RWPE2 (cell line): Measurements from ENCODE around the gene DAAM1.

Source experiments
- ATAC-seq: fragments of 200-7000 bp; cut with Tn5 transposase; 3 replicates; pipeline ENCODE4 v1.9.1; 2021; ENCODE audit warnings: low read depth
- DNase-seq: peaks from one replicate; pipeline ENCODE4 v3.0.0-alpha.2; 2020; ENCODE audit warnings: low spot score
- H3K27ac ChIP-seq: fragments of 450-650 bp; 2 replicates; pipeline ENCODE4 v1.5.1; 2017; ENCODE audit warnings: mild to moderate bottlenecking; ENCODE audit not compliant: poor library complexity, severe bottlenecking
- H3K27me3 ChIP-seq: fragments of 250-450 bp; sonication (Bioruptor Pico); 2 replicates; pipeline ENCODE4 v1.5.1; 2021; ENCODE audit warnings: mild to moderate bottlenecking, moderate library complexity; ENCODE audit not compliant: insufficient read depth, poor library complexity, severe bottlenecking
- H3K36me3 ChIP-seq: fragments of 250-450 bp; sonication (Bioruptor Pico); 2 replicates; pipeline ENCODE4 v1.5.1; 2020; ENCODE audit warnings: low read depth, mild to moderate bottlenecking, moderate library complexity
- H3K4me1 ChIP-seq: fragments of 250-450 bp; sonication (Bioruptor Pico); 2 replicates; pipeline ENCODE4 v1.5.1; 2021; ENCODE audit warnings: mild to moderate bottlenecking, moderate library complexity; ENCODE audit not compliant: insufficient read depth, poor library complexity, severe bottlenecking
- H3K4me3 ChIP-seq: fragments of 250-450 bp; sonication (Bioruptor Pico); 2 replicates; pipeline ENCODE4 v1.5.1; 2021; ENCODE audit warnings: mild to moderate bottlenecking, moderate library complexity; ENCODE audit not compliant: severe bottlenecking
- H3K9me3 ChIP-seq: fragments of 250-450 bp; sonication (Bioruptor Pico); 2 replicates; pipeline ENCODE4 v1.5.1; 2021; ENCODE audit warnings: mild to moderate bottlenecking, moderate library complexity; ENCODE audit not compliant: severe bottlenecking
- TF ChIP-seq, protein P1 (sequence below): fragments of 450-650 bp; IDR thresholded peaks from one replicate; pipeline ENCODE4 v1.5.1; 2017; ENCODE audit warnings: mild to moderate bottlenecking, moderate library complexity; ENCODE audit not compliant: poor library complexity, severe bottlenecking

DAAM1 gene

DNA sequence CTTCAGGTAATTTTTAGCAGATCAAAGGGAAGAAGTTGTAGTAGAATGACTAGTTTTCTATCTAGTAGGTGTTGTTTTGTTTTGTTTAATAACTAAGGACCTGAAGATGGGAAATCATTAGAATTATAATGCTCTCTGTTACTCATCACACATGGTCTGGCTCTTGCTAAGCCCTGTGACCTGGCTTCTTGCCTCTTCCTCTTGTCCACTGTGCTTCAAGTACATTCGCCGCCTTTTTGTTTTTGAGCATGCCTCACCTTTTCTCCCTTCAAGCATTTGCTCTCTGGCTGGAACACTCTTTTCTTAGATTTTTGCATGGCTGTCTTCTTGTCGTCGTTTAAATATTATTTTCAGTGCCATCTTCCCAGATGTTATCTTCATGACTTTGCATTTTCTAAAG lies 47.7 kb downstream of the DAAM1 start:
- DNase-seq: no peak
- Histone ChIP-seq H3K4me1 (no peaks in the 10 kb centered on the region), H3K27ac (no peak overlapping the region), H3K9me3 (no peaks in the 10 kb centered on the region), H3K27me3 (no peaks in the 10 kb centered on the region), H3K4me3 (no peak overlapping the region), H3K36me3 (no peaks in the 10 kb centered on the region)
- TF ChIP-seq, protein P1, sequence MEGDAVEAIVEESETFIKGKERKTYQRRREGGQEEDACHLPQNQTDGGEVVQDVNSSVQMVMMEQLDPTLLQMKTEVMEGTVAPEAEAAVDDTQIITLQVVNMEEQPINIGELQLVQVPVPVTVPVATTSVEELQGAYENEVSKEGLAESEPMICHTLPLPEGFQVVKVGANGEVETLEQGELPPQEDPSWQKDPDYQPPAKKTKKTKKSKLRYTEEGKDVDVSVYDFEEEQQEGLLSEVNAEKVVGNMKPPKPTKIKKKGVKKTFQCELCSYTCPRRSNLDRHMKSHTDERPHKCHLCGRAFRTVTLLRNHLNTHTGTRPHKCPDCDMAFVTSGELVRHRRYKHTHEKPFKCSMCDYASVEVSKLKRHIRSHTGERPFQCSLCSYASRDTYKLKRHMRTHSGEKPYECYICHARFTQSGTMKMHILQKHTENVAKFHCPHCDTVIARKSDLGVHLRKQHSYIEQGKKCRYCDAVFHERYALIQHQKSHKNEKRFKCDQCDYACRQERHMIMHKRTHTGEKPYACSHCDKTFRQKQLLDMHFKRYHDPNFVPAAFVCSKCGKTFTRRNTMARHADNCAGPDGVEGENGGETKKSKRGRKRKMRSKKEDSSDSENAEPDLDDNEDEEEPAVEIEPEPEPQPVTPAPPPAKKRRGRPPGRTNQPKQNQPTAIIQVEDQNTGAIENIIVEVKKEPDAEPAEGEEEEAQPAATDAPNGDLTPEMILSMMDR: no peak
- ATAC-seq: no peak

DNA sequence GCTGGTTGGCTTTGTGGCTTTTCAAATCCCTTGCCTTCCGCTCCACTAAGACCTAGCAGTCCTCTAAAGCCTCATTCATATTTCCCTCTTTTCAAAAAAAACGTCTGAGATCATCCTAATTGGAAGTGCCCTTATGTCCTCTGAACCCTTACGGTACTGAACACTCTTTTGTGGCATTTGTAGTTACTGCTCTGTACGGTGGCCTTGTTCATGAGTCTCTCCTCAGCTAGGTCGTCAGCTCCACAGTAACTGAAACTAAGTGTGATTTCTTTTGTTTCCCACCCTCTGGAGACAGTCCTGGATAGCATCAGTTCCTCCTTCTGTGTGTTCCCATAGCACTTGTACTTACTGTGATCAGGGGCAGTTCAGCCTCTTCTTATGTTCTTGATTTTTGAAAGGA lies 49.7 kb downstream of the DAAM1 start:
- no peak for DNase-seq
- no peak for ATAC-seq

DNA sequence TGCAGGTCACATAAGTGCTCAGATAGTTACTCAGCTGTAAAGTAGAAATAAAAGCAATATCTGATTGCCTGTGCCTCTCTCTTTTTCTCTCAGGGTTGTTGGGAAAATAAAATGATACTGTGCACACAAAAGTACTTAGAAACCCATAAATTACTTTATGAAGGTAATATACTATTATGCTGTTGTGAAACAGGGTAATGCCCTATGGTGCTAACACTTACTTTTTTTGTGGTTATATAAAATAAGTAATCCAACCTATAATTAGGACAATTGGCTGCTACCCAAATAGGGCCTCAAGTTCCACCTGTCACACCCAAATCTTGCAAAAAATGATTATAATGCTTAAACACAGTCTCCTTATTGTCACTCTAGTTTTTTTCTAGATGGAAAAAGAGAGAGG lies 50.6 kb downstream of the DAAM1 start:
- DNase-seq (no peak), ATAC-seq (no peak)
- H3K36me3 ChIP-seq: no peaks in the 10 kb centered on the region

More for the DNA sequence above, 49.7 kb downstream of the DAAM1 start:
- TF ChIP-seq, protein P1: no peak
- Histone ChIP-seq H3K4me1 (no peaks in the 10 kb centered on the region), H3K9me3 (no peaks in the 10 kb centered on the region), H3K27me3 (no peaks in the 10 kb centered on the region), H3K27ac (no peak overlapping the region), H3K36me3 (no peaks in the 10 kb centered on the region), H3K4me3 (no peak overlapping the region)

DNA sequence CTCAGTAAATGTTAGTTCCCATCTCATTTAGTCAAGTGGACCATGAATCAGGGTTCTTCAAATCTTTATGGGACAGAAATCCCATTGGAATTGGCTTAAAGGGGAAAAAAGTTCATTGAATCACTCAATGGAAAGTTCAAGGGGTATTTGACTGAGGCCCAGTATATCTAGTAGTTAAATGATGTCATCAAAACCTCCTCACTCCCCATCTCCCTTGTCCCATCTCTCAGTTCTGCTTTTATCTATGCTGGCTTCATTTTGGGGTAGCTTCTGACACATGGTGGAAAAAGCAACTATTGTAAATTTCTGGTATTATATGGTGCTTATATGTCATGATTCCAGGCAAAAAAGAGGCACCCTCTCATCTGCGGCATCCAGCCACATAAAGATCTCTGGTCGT lies 51.9 kb downstream of the DAAM1 start:
- TF ChIP-seq, protein P1: no peak
- no peak for DNase-seq
- Histone ChIP-seq H3K27me3 (no peaks in the 10 kb centered on the region), H3K9me3 (no peaks in the 10 kb centered on the region), H3K27ac (no peak overlapping the region), H3K36me3 (no peaks in the 10 kb centered on the region), H3K4me3 (no peak overlapping the region), H3K4me1 (no peaks in the 10 kb centered on the region)
- no peak for ATAC-seq

More for the DNA sequence above, 50.6 kb downstream of the DAAM1 start:
- Histone ChIP-seq H3K9me3 (no peaks in the 10 kb centered on the region), H3K4me1 (no peaks in the 10 kb centered on the region), H3K4me3 (no peak overlapping the region), H3K27ac (no peak overlapping the region), H3K27me3 (no peaks in the 10 kb centered on the region)
- TF ChIP-seq, protein P1: no peak

DNA sequence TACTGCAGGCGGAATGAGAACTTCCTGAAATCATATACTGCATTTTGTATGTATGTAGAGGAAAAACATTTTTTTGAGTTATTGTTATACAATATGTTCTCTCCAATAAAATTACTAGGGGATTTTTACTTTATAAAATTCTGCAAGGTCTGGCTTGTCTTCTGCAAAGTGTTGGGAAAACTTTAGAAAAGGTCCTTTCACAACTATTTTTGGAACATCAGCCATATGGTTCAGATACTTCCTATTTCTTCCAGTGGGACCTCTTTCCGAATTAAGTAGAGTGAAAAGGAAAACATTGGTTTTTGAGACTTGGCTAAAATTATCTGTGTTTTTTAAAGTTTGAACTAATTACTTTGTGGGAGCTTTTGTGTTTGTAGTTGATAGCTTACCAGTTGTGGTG lies 52.7 kb downstream of the DAAM1 start:
- Histone ChIP-seq H3K36me3 (no peaks in the 10 kb centered on the region), H3K4me1 (no peaks in the 10 kb centered on the region), H3K4me3 (no peak overlapping the region), H3K27me3 (no peaks in the 10 kb centered on the region), H3K27ac (no peak overlapping the region), H3K9me3 (no peaks in the 10 kb centered on the region)
- TF ChIP-seq, protein P1: no peak
- ATAC-seq (no peak), DNase-seq (no peak)
